IPS-15b (cell line): ENCODE measurements around the gene GNAT1.
"Not testable (repeated sequence)": the region's sequence is repeated elsewhere in the genome, so short reads cannot be mapped to it uniquely, and the experiment has no call there.

Experiments used
- H3K27me3 ChIP-seq: one replicate; pipeline ENCODE4 v1.6.1; 2013; ENCODE audit warnings: low read length; ENCODE audit not compliant: control insufficient read depth, insufficient read depth
- H3K36me3 ChIP-seq: one replicate; pipeline ENCODE4 v1.6.1; 2013; ENCODE audit warnings: low read length; ENCODE audit not compliant: control insufficient read depth, insufficient read depth
- H3K4me1 ChIP-seq: one replicate; pipeline ENCODE4 v1.6.1; 2013; ENCODE audit warnings: mild to moderate bottlenecking, low read length; ENCODE audit not compliant: control insufficient read depth, insufficient read depth
- H3K4me3 ChIP-seq: one replicate; pipeline ENCODE4 v1.5.1; 2013; ENCODE audit warnings: low read depth, low read length
- H3K9ac ChIP-seq: one replicate; pipeline ENCODE4 v1.6.1; 2013; ENCODE audit warnings: low read depth, mild to moderate bottlenecking, low read length
- H3K9me3 ChIP-seq: one replicate; pipeline ENCODE4 v1.6.1; 2013; ENCODE audit warnings: mild to moderate bottlenecking, low read length; ENCODE audit not compliant: control insufficient read depth, insufficient read depth

Gene GNAT1

DNA sequence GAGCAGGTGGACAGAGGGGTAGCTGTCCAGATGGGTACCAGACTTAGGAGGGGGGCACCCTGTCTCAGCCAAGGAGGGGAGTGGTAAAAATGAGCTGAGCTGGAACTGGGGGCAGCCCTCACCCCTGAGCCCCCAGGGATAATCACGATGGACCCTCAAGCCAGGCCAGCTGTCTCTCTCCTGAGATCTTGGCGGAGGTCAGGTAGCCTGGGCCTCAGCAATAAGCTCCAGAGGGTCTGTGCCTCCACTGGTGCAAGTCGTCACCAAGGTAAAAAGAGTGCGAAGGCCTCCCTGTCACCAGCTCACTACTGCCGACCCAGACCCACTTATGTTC, 18.7 kb downstream of the GNAT1 start:
- Histone ChIP-seq H3K9me3 (no peaks in the 10 kb centered on the region), H3K4me1 (peaks cover 2% of the 10 kb centered on the region), H3K36me3 (no peaks in the 10 kb centered on the region), H3K9ac (no peak overlapping the region), H3K4me3 (no peak overlapping the region), H3K27me3 (peaks cover 10% of the 10 kb centered on the region)

- Histone ChIP-seq H3K36me3 (no peaks in the 10 kb centered on the region), H3K4me3 (no peak overlapping the region), H3K27me3 (peaks cover 10% of the 10 kb centered on the region), H3K4me1 (peaks cover 2% of the 10 kb centered on the region), H3K9ac (no peak overlapping the region), H3K9me3 (no peaks in the 10 kb centered on the region)
Observed at GRCh38 chr3:50210510-50211367, 19.3 kb downstream of the GNAT1 start.

- H3K36me3 ChIP-seq, H3K27me3 ChIP-seq, H3K4me3 ChIP-seq, H3K9ac ChIP-seq, H3K4me1 ChIP-seq, H3K9me3 ChIP-seq: not testable (repeated sequence)
Observed at GRCh38 chr3:50211368-50211717, 19.9 kb downstream of the GNAT1 start.

DNA sequence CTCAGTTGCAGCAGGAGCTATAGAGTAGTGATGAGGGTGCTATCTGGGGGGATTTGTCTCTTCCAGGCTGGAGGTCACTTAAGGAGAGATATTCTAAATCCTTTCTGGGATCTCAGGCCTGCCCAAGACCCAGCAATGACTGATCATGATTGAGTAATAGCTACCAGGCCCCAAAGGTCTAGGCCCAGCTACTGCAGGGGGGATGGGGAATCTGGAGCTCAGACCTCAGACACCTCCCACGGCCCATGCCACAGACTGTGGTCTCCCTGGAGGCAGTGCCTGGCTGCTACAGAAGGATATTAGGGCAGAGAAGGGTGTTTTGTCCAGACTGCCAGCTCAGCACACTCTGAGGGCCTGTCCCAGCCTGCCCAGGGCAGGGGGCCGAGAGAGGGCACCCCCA, 20.5 kb downstream of the GNAT1 start:
- H3K9me3 ChIP-seq = no peaks in the 10 kb centered on the region
- peaks cover under 1% of the 10 kb centered on the region for H3K27me3 ChIP-seq
- H3K36me3 ChIP-seq = no peaks in the 10 kb centered on the region
- peaks cover 2% of the 10 kb centered on the region for H3K4me1 ChIP-seq
- no peak overlapping the region for H3K4me3 ChIP-seq
- H3K9ac ChIP-seq = peak overlapping the region; percentile 5

GRCh38 chr3:50212502-50212901, 21.1 kb downstream of the GNAT1 start:
- Histone ChIP-seq H3K4me1 (peaks cover 2% of the 10 kb centered on the region), H3K4me3 (no peak overlapping the region), H3K36me3 (no peaks in the 10 kb centered on the region), H3K9ac (peak overlapping the region; percentile 5), H3K9me3 (no peaks in the 10 kb centered on the region), H3K27me3 (no peaks in the 10 kb centered on the region)

- H3K36me3 ChIP-seq = no peaks in the 10 kb centered on the region
- H3K4me1 ChIP-seq = peaks cover 2% of the 10 kb centered on the region
- no peaks in the 10 kb centered on the region for H3K9me3 ChIP-seq
- H3K4me3 ChIP-seq = no peak overlapping the region
- H3K27me3 ChIP-seq = no peaks in the 10 kb centered on the region
- no peak overlapping the region for H3K9ac ChIP-seq
Observed at GRCh38 chr3:50212971-50213370, 21.6 kb downstream of the GNAT1 start.

GRCh38 chr3:50213373-50213772, 22.0 kb downstream of the GNAT1 start:
- H3K4me1 ChIP-seq = peaks cover 2% of the 10 kb centered on the region
- no peaks in the 10 kb centered on the region for H3K9me3 ChIP-seq
- H3K27me3 ChIP-seq = no peaks in the 10 kb centered on the region
- no peaks in the 10 kb centered on the region for H3K36me3 ChIP-seq
- no peak overlapping the region for H3K4me3 ChIP-seq
- no peak overlapping the region for H3K9ac ChIP-seq

GRCh38 chr3:50214824-50215223, 23.4 kb downstream of the GNAT1 start:
- Histone ChIP-seq H3K9ac (no peak overlapping the region), H3K4me1 (peaks cover 2% of the 10 kb centered on the region), H3K4me3 (no peak overlapping the region), H3K36me3 (no peaks in the 10 kb centered on the region), H3K27me3 (no peaks in the 10 kb centered on the region), H3K9me3 (no peaks in the 10 kb centered on the region)

GRCh38 chr3:50215529-50215928, 24.1 kb downstream of the GNAT1 start:
- Histone ChIP-seq H3K4me3 (no peak overlapping the region), H3K36me3 (no peaks in the 10 kb centered on the region), H3K9me3 (no peaks in the 10 kb centered on the region), H3K27me3 (no peaks in the 10 kb centered on the region), H3K9ac (no peak overlapping the region), H3K4me1 (peaks cover 2% of the 10 kb centered on the region)

- Histone ChIP-seq H3K4me3 (no peak overlapping the region), H3K4me1 (no peaks in the 10 kb centered on the region), H3K9me3 (no peaks in the 10 kb centered on the region), H3K9ac (no peak overlapping the region), H3K27me3 (no peaks in the 10 kb centered on the region), H3K36me3 (no peaks in the 10 kb centered on the region)
Observed at GRCh38 chr3:50217681-50218080, 26.3 kb downstream of the GNAT1 start.

DNA sequence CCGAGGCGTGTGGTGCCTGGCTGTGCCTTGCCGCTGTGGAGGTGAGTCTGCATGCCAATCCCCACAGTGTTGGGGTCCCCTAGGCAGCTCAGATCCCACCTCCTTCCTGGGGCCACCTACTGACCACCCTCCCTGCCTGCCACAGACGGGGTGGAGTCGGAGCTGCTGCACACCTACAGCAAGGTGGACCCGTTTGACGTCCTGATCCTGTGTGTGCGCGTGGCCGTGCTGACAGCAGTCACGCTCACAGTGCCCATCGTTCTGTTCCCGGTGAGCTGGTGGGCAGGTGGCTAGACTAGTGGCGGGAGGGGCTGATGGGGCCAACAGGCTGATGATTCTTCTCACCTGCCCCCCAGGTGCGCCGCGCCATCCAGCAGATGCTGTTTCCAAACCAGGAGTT, 27.0 kb downstream of the GNAT1 start:
- Histone ChIP-seq H3K9ac (peak overlapping the region; percentile 37), H3K27me3 (no peaks in the 10 kb centered on the region), H3K9me3 (no peaks in the 10 kb centered on the region), H3K4me1 (no peaks in the 10 kb centered on the region), H3K36me3 (no peaks in the 10 kb centered on the region), H3K4me3 (no peak overlapping the region)

DNA sequence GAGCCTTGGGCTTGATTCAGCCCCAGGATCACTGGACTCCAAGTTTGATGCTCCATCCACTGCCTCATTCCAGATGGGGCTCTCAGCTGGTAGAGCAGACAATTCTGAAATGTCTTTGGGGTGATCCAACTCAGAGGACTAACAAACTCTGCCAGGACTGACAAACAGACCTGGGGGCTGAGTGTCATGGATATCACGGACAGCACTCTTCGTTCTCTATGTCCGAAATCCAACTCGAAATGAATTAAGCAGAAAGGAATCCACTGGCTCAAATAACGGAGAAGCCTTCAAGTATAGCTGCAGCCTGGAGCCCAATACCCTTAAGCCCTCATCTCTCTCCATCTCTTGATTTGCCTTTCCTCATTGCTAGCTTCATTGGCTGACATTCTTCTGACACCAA, 27.9 kb downstream of the GNAT1 start:
- no peak overlapping the region for H3K9ac ChIP-seq
- no peaks in the 10 kb centered on the region for H3K9me3 ChIP-seq
- no peaks in the 10 kb centered on the region for H3K4me1 ChIP-seq
- no peaks in the 10 kb centered on the region for H3K36me3 ChIP-seq
- no peaks in the 10 kb centered on the region for H3K27me3 ChIP-seq
- no peak overlapping the region for H3K4me3 ChIP-seq
